Vagina (tissue), 2 donors: ENCODE results near the gene NDUFS8. TPM values are rescaled to one million over a fixed set of nuclear protein-coding genes. Genes with fewer than 3 reads are reported as not detected.

Source experiments
- DNase-seq, 2 donors: peaks; one replicate each; pipeline ENCODE4 v3.0.0-alpha.2; 2017; ENCODE audit errors: extremely low spot score in 2 of 2
- H3K27ac ChIP-seq: fragments of 200-600 bp; sonication (generic); one replicate; pipeline ENCODE4 v1.5.1; 2019
- H3K27me3 ChIP-seq: fragments of 200-600 bp; sonication (generic); one replicate; pipeline ENCODE4 v1.5.1; 2019
- H3K36me3 ChIP-seq, 2 donors: fragments of 200-600 bp; sonication (generic); one replicate each; pipeline ENCODE4 v1.5.1; 2017 to 2019
- H3K4me1 ChIP-seq: fragments of 200-600 bp; sonication (generic); one replicate; pipeline ENCODE4 v1.5.1; 2019
- H3K4me3 ChIP-seq, 2 donors: fragments of 200-600 bp; sonication (generic); 1 replicate in 1 of 2; 2 replicates in 1 of 2; pipeline ENCODE4 v1.5.1; 2016 to 2019
- H3K9me3 ChIP-seq: fragments of 200-600 bp; sonication (generic); one replicate; pipeline ENCODE4 v1.5.1; 2019
- CTCF ChIP-seq, 3 experiments: fragments of 450-650 bp in 2 of 3; fragments of 200-600 bp in 1 of 3; sonication (generic) in 1 of 3; IDR thresholded peaks; one replicate each; pipeline ENCODE4 v1.5.1; 2017 to 2019; ENCODE audit warnings: antibody characterized with exemption in 3 of 3, mild to moderate bottlenecking in 2 of 3, moderate library complexity in 2 of 3
- POLR2A ChIP-seq, 2 donors: fragments of 450-650 bp; IDR thresholded peaks; one replicate each; pipeline ENCODE4 v1.6.1; 2017; ENCODE audit warnings: antibody characterized with exemption in 2 of 2, mild to moderate bottlenecking in 2 of 2, moderate library complexity in 2 of 2
- POLR2AphosphoS5 ChIP-seq, 2 donors: sonication (generic); formaldehyde crosslinking; IDR thresholded peaks; one replicate each; pipeline ENCODE4 v1.9.0; 2017; ENCODE audit warnings: antibody characterized with exemption in 2 of 2, mild to moderate bottlenecking in 2 of 2, low read depth in 1 of 2; ENCODE audit not compliant: insufficient read depth in 1 of 2
- intact Hi-C: fragments of 100-400 bp; cut with DNase I; formaldehyde crosslinking; loops from one replicate; pipeline ENCODE4 v1.15.1; 2023
- total RNA-seq: library from RNA; depleted of rRNA; stranded (reverse); fragments of >200 nt; gene quantifications from one replicate; pipeline ENCODE4 v1.2.3, GENCODE V29; 2016

Gene NDUFS8
- total RNA-seq, 1 donor from 2014 or later, result 118 TPM

- intact Hi-C loops, result no loop called here
- H3K4me3 ChIP-seq, result no peak overlapping the region
Measured at GRCh38 chr11:68020575-68020974, 9.9 kb upstream of the NDUFS8 start.

DNA sequence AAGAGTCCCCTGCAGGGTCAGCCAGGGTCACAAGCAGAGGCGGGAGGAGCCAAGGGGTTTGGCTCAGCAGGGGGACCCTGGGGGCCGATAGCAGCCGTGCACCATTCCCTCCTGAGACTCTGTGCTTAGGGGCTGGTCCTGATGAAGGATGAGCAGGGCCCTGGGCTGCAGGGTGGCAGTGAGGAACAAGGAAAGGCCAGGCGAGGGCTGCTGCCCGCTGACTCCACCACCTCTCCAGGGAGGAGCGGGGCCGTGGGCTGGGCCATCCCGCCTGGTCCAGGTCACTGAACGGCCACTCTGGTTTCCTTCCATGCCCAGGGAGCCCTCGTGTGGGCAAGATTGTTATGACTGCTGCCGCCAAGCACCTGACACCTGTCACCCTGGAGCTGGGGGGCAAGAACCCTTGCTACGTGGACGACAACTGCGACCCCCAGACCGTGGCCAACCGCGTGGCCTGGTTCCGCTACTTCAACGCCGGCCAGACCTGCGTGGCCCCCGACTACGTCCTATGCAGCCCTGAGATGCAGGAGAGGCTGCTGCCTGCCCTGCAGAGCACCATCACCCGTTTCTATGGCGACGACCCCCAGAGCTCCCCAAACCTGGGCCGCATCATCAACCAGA, 9.2 kb upstream of the NDUFS8 start:
- no peak for DNase-seq
- no peaks in the 10 kb centered on the region for H3K27me3 ChIP-seq
- intact Hi-C loops, result no loop called here
- H3K36me3 ChIP-seq, result peaks cover 0 to 15% of the 10 kb centered on the region in 2 donors
- no peak overlapping the region for H3K4me3 ChIP-seq
- H3K4me1 ChIP-seq, result peaks cover 11% of the 10 kb centered on the region
- TF ChIP-seq POLR2A (IDR thresholded peaks at IDR 0.05), result no peak
- TF ChIP-seq CTCF (IDR thresholded peaks at IDR 0.05), result no peak
- TF ChIP-seq POLR2AphosphoS5 (IDR thresholded peaks at IDR 0.05; ENCODE audit: insufficient read depth in 1 of 2, low read depth in 1 of 2), result no peak
- H3K27ac ChIP-seq, result no peak overlapping the region
- no peaks in the 10 kb centered on the region for H3K9me3 ChIP-seq

More at GRCh38 chr11:68020575-68020974, 9.9 kb upstream of the NDUFS8 start:
- Histone ChIP-seq H3K9me3 (no peaks in the 10 kb centered on the region), H3K27me3 (no peaks in the 10 kb centered on the region), H3K36me3 (peaks cover 0 to 15% of the 10 kb centered on the region in 2 donors), H3K27ac (no peak overlapping the region), H3K4me1 (peaks cover 12% of the 10 kb centered on the region)
- DNase-seq, result no peak
- TF ChIP-seq CTCF (IDR thresholded peaks at IDR 0.05), result no peak
- TF ChIP-seq POLR2A (IDR thresholded peaks at IDR 0.05), result no peak
- TF ChIP-seq POLR2AphosphoS5 (IDR thresholded peaks at IDR 0.05; ENCODE audit: insufficient read depth in 1 of 2, low read depth in 1 of 2), result no peak

GRCh38 chr11:68022531-68022930, 8.0 kb upstream of the NDUFS8 start:
- H3K27ac ChIP-seq, result no peak overlapping the region
- no peaks in the 10 kb centered on the region for H3K4me1 ChIP-seq
- H3K27me3 ChIP-seq, result no peaks in the 10 kb centered on the region
- peaks cover 0 to 15% of the 10 kb centered on the region in 2 donors for H3K36me3 ChIP-seq
- no peak for TF ChIP-seq POLR2AphosphoS5 (IDR thresholded peaks at IDR 0.05; ENCODE audit: insufficient read depth in 1 of 2, low read depth in 1 of 2)
- TF ChIP-seq CTCF (IDR thresholded peaks at IDR 0.05), result no peak
- no peak for TF ChIP-seq POLR2A (IDR thresholded peaks at IDR 0.05)
- intact Hi-C loops, result no loop called here
- DNase-seq, result no peak
- no peaks in the 10 kb centered on the region for H3K9me3 ChIP-seq
- no peak overlapping the region for H3K4me3 ChIP-seq

DNA sequence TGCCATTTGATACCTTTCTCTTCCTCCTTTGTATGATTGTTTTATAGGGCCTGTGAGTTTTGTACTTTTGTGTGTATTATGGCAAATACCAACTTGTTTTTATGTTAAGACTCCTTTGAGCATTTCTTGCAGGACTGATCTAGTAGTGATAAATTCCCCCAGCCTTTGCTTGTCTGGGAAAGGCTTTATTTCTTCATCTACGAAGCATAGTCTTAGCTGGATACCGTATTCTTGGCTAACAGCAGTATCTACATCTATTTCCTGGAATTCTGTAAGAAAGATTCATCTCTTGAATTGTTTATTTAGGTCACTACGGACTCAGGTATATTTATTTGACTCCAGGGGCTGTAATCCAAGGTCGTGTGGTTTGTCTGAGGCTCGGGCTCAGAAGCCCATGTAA, 6.0 kb upstream of the NDUFS8 start:
- TF ChIP-seq POLR2A (IDR thresholded peaks at IDR 0.05) (no peak), CTCF (IDR thresholded peaks at IDR 0.05) (no peak), POLR2AphosphoS5 (IDR thresholded peaks at IDR 0.05; ENCODE audit: insufficient read depth in 1 of 2, low read depth in 1 of 2) (no peak)
- H3K4me1 ChIP-seq, result peaks cover 7% of the 10 kb centered on the region
- H3K36me3 ChIP-seq, result peaks cover 0 to 15% of the 10 kb centered on the region in 2 donors
- no peak overlapping the region for H3K4me3 ChIP-seq
- no peak for DNase-seq
- no peaks in the 10 kb centered on the region for H3K27me3 ChIP-seq
- H3K27ac ChIP-seq, result no peak overlapping the region
- no peaks in the 10 kb centered on the region for H3K9me3 ChIP-seq
- intact Hi-C loops, result no loop called here

DNA sequence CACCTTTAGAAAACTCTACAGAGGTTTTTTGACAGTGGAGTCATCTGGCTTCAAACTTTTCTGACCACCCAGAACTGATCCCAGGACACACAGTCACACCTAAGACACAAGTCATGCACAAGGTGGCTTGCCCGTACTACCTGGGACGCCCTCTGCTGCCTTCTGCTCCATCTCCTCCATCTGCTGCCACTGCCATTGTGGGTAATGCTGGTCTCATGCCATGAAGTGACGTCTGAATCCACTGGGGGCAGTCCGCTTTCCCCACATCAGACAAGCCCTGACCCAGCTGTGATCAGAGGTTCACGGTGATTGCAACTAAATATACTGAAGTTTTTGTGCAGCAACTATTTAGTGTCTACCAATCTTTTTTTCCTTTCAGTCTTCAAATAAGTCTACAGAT, 5.4 kb upstream of the NDUFS8 start:
- TF ChIP-seq CTCF (IDR thresholded peaks at IDR 0.05), result no peak
- TF ChIP-seq POLR2AphosphoS5 (IDR thresholded peaks at IDR 0.05; ENCODE audit: insufficient read depth in 1 of 2, low read depth in 1 of 2), result no peak
- no peak for TF ChIP-seq POLR2A (IDR thresholded peaks at IDR 0.05)
- peaks cover 12% of the 10 kb centered on the region for H3K4me1 ChIP-seq
- no peak for DNase-seq
- no peaks in the 10 kb centered on the region for H3K9me3 ChIP-seq
- no peak overlapping the region for H3K4me3 ChIP-seq
- no peak overlapping the region for H3K27ac ChIP-seq
- H3K27me3 ChIP-seq, result no peaks in the 10 kb centered on the region
- H3K36me3 ChIP-seq, result peaks cover 0 to 15% of the 10 kb centered on the region in 2 donors
- intact Hi-C loops, result no loop called here
